Spinal cord (tissue), 10 donors: ENCODE results near the gene TBL1XR1. TPM values are rescaled to one million over a fixed set of nuclear protein-coding genes. Genes with fewer than 3 reads are reported as not detected.

Experiments
- DNase-seq, 6 donors: peaks; one replicate each; pipeline versions ENCODE4 v3.0.0 to v3.0.0-alpha.2; 2013 to 2015; ENCODE audit warnings: low spot score in 6 of 6, low read depth in 4 of 6
- H3K27ac ChIP-seq: one replicate; pipeline ENCODE4 v1.5.1; 2013; ENCODE audit warnings: low read depth, low read length, control low read depth
- H3K27me3 ChIP-seq: one replicate; pipeline ENCODE4 v1.6.1; 2013; ENCODE audit warnings: low read length; ENCODE audit not compliant: control insufficient read depth, insufficient read depth
- H3K36me3 ChIP-seq: one replicate; pipeline ENCODE4 v1.6.1; 2013; ENCODE audit warnings: low read length; ENCODE audit not compliant: control insufficient read depth, insufficient read depth
- H3K4me1 ChIP-seq: one replicate; pipeline ENCODE4 v1.6.1; 2013; ENCODE audit warnings: low read length; ENCODE audit not compliant: control insufficient read depth, insufficient read depth
- H3K4me3 ChIP-seq: one replicate; pipeline ENCODE4 v1.5.1; 2013; ENCODE audit warnings: low read depth, low read length, control low read depth
- H3K9me3 ChIP-seq: one replicate; pipeline ENCODE4 v1.6.1; 2013; ENCODE audit warnings: low read length; ENCODE audit not compliant: control insufficient read depth, insufficient read depth
- WGBS: methylation state at CpG from one replicate; pipeline ENCODE4 v1.1.5; 2013; ENCODE audit warnings: missing lambda C conversion rate; ENCODE audit not compliant: insufficient coverage; 5-methylcytosine and 5-hydroxymethylcytosine counted together
- polyA plus RNA-seq, 2 donors: library from polyadenylated mRNA; unstranded; fragments of 120-200 nt; gene quantifications; one replicate each; pipeline ENCODE4 v1.2.1, GENCODE V29; 2013; ENCODE audit not compliant: insufficient read length in 2 of 2
- total RNA-seq, 2 donors: library from RNA; depleted of rRNA in 1 of 2; stranded (reverse); fragments of 120-200 nt in 1 of 2; fragments of >200 nt in 1 of 2; gene quantifications; one replicate each; pipeline versions ENCODE4 v1.2.3 to v1.2.4, GENCODE V29; 2013 to 2014
- donor health status: healthy.

Gene TBL1XR1
- total and polyA plus RNA-seq, 4 donors: 81.6 to 193 (median 110) TPM

- Histone ChIP-seq H3K27ac (no peak overlapping the region), H3K27me3 (no peaks in the 10 kb centered on the region), H3K9me3 (no peaks in the 10 kb centered on the region), H3K36me3 (no peaks in the 10 kb centered on the region), H3K4me3 (no peak overlapping the region), H3K4me1 (peaks cover 11% of the 10 kb centered on the region)
- no peak for DNase-seq
- 90% methylated on average over 2 of the region's 3 CpGs for WGBS
Measured at GRCh38 chr3:177089110-177089509, 108.2 kb downstream of the TBL1XR1 start.

GRCh38 chr3:177085794-177086193 lies 111.5 kb downstream of the TBL1XR1 start:
- H3K4me3 ChIP-seq: no peak overlapping the region
- no peak overlapping the region for H3K27ac ChIP-seq
- WGBS: no CpG with 5 or more reads among the region's 2 CpGs
- H3K4me1 ChIP-seq: peaks cover 10% of the 10 kb centered on the region
- no peak for DNase-seq
- H3K9me3 ChIP-seq: no peaks in the 10 kb centered on the region
- no peaks in the 10 kb centered on the region for H3K36me3 ChIP-seq
- H3K27me3 ChIP-seq: no peaks in the 10 kb centered on the region

- H3K4me1 ChIP-seq: peaks cover 3% of the 10 kb centered on the region
- no peaks in the 10 kb centered on the region for H3K27me3 ChIP-seq
- H3K4me3 ChIP-seq: no peak overlapping the region
- no CpG with 5 or more reads among the region's 3 CpGs for WGBS
- H3K36me3 ChIP-seq: no peaks in the 10 kb centered on the region
- H3K27ac ChIP-seq: no peak overlapping the region
- no peaks in the 10 kb centered on the region for H3K9me3 ChIP-seq
- no peak for DNase-seq
Measured at GRCh38 chr3:177084616-177085015, 112.7 kb downstream of the TBL1XR1 start.

GRCh38 chr3:177080122-177080521 lies 117.2 kb downstream of the TBL1XR1 start:
- H3K9me3 ChIP-seq: no peaks in the 10 kb centered on the region
- H3K4me3 ChIP-seq: no peak overlapping the region
- H3K36me3 ChIP-seq: no peaks in the 10 kb centered on the region
- H3K27me3 ChIP-seq: no peaks in the 10 kb centered on the region
- no peak overlapping the region for H3K27ac ChIP-seq
- H3K4me1 ChIP-seq: no peaks in the 10 kb centered on the region
- WGBS: no CpG with 5 or more reads among the region's 1 CpG
- DNase-seq: no peak

GRCh38 chr3:177079684-177080083 lies 117.6 kb downstream of the TBL1XR1 start:
- WGBS: no CpG with 5 or more reads among the region's 1 CpG
- DNase-seq: no peak
- Histone ChIP-seq H3K4me3 (no peak overlapping the region), H3K4me1 (no peaks in the 10 kb centered on the region), H3K27me3 (no peaks in the 10 kb centered on the region), H3K9me3 (no peaks in the 10 kb centered on the region), H3K36me3 (no peaks in the 10 kb centered on the region), H3K27ac (no peak overlapping the region)

GRCh38 chr3:177071496-177072156 lies 125.7 kb downstream of the TBL1XR1 start:
- DNase-seq: no peak
- H3K27ac ChIP-seq: no peak overlapping the region
- no CpG with 5 or more reads among the region's 4 CpGs for WGBS
- no peaks in the 10 kb centered on the region for H3K9me3 ChIP-seq
- H3K36me3 ChIP-seq: no peaks in the 10 kb centered on the region
- H3K27me3 ChIP-seq: no peaks in the 10 kb centered on the region
- H3K4me1 ChIP-seq: no peaks in the 10 kb centered on the region
- no peak overlapping the region for H3K4me3 ChIP-seq

GRCh38 chr3:177069514-177070329 lies 127.6 kb downstream of the TBL1XR1 start:
- Histone ChIP-seq H3K27ac (no peak overlapping the region), H3K4me1 (no peaks in the 10 kb centered on the region), H3K36me3 (no peaks in the 10 kb centered on the region), H3K27me3 (no peaks in the 10 kb centered on the region), H3K4me3 (no peak overlapping the region), H3K9me3 (no peaks in the 10 kb centered on the region)
- WGBS: 100% methylated on average over 3 of the region's 6 CpGs
- no peak for DNase-seq

- Histone ChIP-seq H3K36me3 (no peaks in the 10 kb centered on the region), H3K27me3 (no peaks in the 10 kb centered on the region), H3K27ac (no peak overlapping the region), H3K9me3 (no peaks in the 10 kb centered on the region), H3K4me1 (no peaks in the 10 kb centered on the region), H3K4me3 (no peak overlapping the region)
- DNase-seq: no peak
- WGBS: no CpG with 5 or more reads among the region's 3 CpGs
Measured at GRCh38 chr3:177068967-177069366, 128.3 kb downstream of the TBL1XR1 start.

GRCh38 chr3:177066068-177066467 lies 131.2 kb downstream of the TBL1XR1 start:
- no peaks in the 10 kb centered on the region for H3K36me3 ChIP-seq
- no peaks in the 10 kb centered on the region for H3K4me1 ChIP-seq
- H3K9me3 ChIP-seq: no peaks in the 10 kb centered on the region
- 93% methylated on average over 1 of the region's 2 CpGs for WGBS
- no peaks in the 10 kb centered on the region for H3K27me3 ChIP-seq
- H3K4me3 ChIP-seq: no peak overlapping the region
- H3K27ac ChIP-seq: no peak overlapping the region
- DNase-seq: no peak
